WTC11 (cell line): ENCODE results near the gene ATP8B4. TPM values are rescaled to one million over a fixed set of nuclear protein-coding genes. Genes with fewer than 3 reads are reported as not detected.

Source experiments
- ATAC-seq: fragments of 200-7000 bp; cut with Tn5 transposase; 2 replicates; pipeline ENCODE4 v1.10.0; 2021; ENCODE audit warnings: mild to moderate bottlenecking, moderate library complexity
- CTCF ChIA-PET: fragments of 300-600 bp; sonication (Branson Sonifier 250); formaldehyde crosslinking; loops from one replicate; lab custom pipeline; 2021; ENCODE audit warnings: antibody characterized with exemption; lab: Charles Lee
- POLR2A ChIA-PET: fragments of 350-600 bp; sonication (Branson Sonifier 250); formaldehyde crosslinking; loops from one replicate; lab custom pipeline; 2021; ENCODE audit warnings: antibody characterized with exemption; lab: Charles Lee
- DNase-seq: peaks from one replicate; pipeline ENCODE4 v3.0.0; 2021; ENCODE audit warnings: low spot score
- H3K27ac Mint-ChIP-seq: 2 replicates; pipeline ENCODE4 v1.8.0; 2021; ENCODE audit warnings: mixed read lengths
- H3K27me3 Mint-ChIP-seq: 2 replicates; pipeline ENCODE4 v1.8.0; 2021; ENCODE audit warnings: low read depth, mild to moderate bottlenecking, moderate library complexity, mixed read lengths
- H3K36me3 Mint-ChIP-seq: 2 replicates; pipeline ENCODE4 v1.8.0; 2021; ENCODE audit warnings: mixed read lengths
- H3K4me1 Mint-ChIP-seq: 2 replicates; pipeline ENCODE4 v1.8.0; 2022; ENCODE audit warnings: mixed read lengths
- H3K4me3 Mint-ChIP-seq: 2 replicates; pipeline ENCODE4 v1.8.0; 2021; ENCODE audit warnings: mild to moderate bottlenecking, moderate library complexity, mixed read lengths
- H3K9me3 Mint-ChIP-seq: 2 replicates; pipeline ENCODE4 v1.8.0; 2021; ENCODE audit warnings: mixed read lengths
- ARID4B ChIP-seq: sonication (generic); formaldehyde crosslinking; IDR thresholded peaks from 2 replicates; pipeline ENCODE4 v1.8.0; 2023; ENCODE audit warnings: missing genetic modification reagents, mild to moderate bottlenecking, borderline replicate concordance
- CDX4 ChIP-seq: fragments of 250-450 bp; sonication (Bioruptor Pico); IDR thresholded peaks from 2 replicates; pipeline ENCODE4 v1.9.0; 2021; ENCODE audit warnings: moderate library complexity, mild to moderate bottlenecking, inconsistent platforms, borderline replicate concordance
- CREM ChIP-seq: sonication (generic); formaldehyde crosslinking; IDR thresholded peaks from 2 replicates; pipeline ENCODE4 v1.8.1; 2022; ENCODE audit warnings: mild to moderate bottlenecking, missing genetic modification reagents, moderate library complexity
- E2F5 ChIP-seq: sonication (generic); formaldehyde crosslinking; IDR thresholded peaks from 2 replicates; pipeline ENCODE4 v1.8.1; 2022; ENCODE audit warnings: mild to moderate bottlenecking, moderate library complexity, missing genetic modification reagents
- FOXK1 ChIP-seq: sonication (generic); formaldehyde crosslinking; IDR thresholded peaks from 2 replicates; pipeline ENCODE4 v1.8.0; 2022; ENCODE audit warnings: mild to moderate bottlenecking, moderate library complexity, missing genetic modification reagents
- FOXP4 ChIP-seq: sonication (generic); formaldehyde crosslinking; IDR thresholded peaks from 2 replicates; pipeline ENCODE4 v1.8.0; 2022; ENCODE audit warnings: mild to moderate bottlenecking, missing genetic modification reagents
- GABPB1 ChIP-seq: sonication (generic); formaldehyde crosslinking; IDR thresholded peaks from 2 replicates; pipeline ENCODE4 v1.8.1; 2023; ENCODE audit warnings: mild to moderate bottlenecking, missing genetic modification reagents
- GTF2I ChIP-seq: fragments of 250-450 bp; sonication (Bioruptor Pico); conservative IDR thresholded peaks from 2 replicates; pipeline ENCODE4 v1.4.0; 2021; ENCODE audit warnings: mild to moderate bottlenecking
- PRRX2 ChIP-seq: fragments of 250-450 bp; sonication (Bioruptor Pico); IDR thresholded peaks from 2 replicates; pipeline ENCODE4 v1.8.0; 2021; ENCODE audit warnings: mild to moderate bottlenecking
- TEAD4 ChIP-seq: sonication (generic); formaldehyde crosslinking; IDR thresholded peaks from 2 replicates; pipeline ENCODE4 v1.8.0; 2022; ENCODE audit warnings: mild to moderate bottlenecking, missing genetic modification reagents
- ZMAT4 ChIP-seq: fragments of 250-450 bp; sonication (Bioruptor Pico); IDR thresholded peaks from 2 replicates; pipeline ENCODE4 v1.9.0; 2021; ENCODE audit warnings: mild to moderate bottlenecking
- ZNF138 ChIP-seq: sonication (generic); formaldehyde crosslinking; conservative IDR thresholded peaks from 2 replicates; pipeline ENCODE4 v1.8.1; 2022; ENCODE audit warnings: mild to moderate bottlenecking, moderate library complexity, missing genetic modification reagents
- ZNF219 ChIP-seq: sonication (generic); formaldehyde crosslinking; IDR thresholded peaks from 2 replicates; pipeline ENCODE4 v1.8.0; 2023; ENCODE audit warnings: missing genetic modification reagents, mild to moderate bottlenecking, borderline replicate concordance
- ZNF532 ChIP-seq: fragments of 250-450 bp; sonication (Bioruptor Pico); IDR thresholded peaks from 2 replicates; pipeline ENCODE4 v1.9.0; 2021; ENCODE audit warnings: mild to moderate bottlenecking, borderline replicate concordance
- total RNA-seq: library from RNA; stranded (reverse); gene quantifications from 3 replicates; pipeline ENCODE4 v1.2.3, GENCODE V29; 2021

Gene ATP8B4
- total RNA-seq, 1 experiment from 2014 or later, result 0.37 TPM

GRCh38 chr15:50128266-50128665, 9.2 kb upstream of the ATP8B4 start (continued):
- no peak for TF ChIP-seq PRRX2 (CRISPR knock-in tag)
- TF ChIP-seq, all 79 proteins: peak for 0

GRCh38 chr15:50127255-50127777, 8.3 kb upstream of the ATP8B4 start:
- ChIA-PET CTCF (interaction anchor here (0.5 to 1.9 kb wide), 9 partner anchors 7 to 1096 kb away, joined by 3 to 6 read pairs (median 4); no protein-coding TSS in a partner anchor), POLR2A (no interaction called here)
- Mint-ChIP-seq H3K4me3 (no peak overlapping the region), H3K27me3 (no peaks in the 10 kb centered on the region), H3K36me3 (peaks cover 9% of the 10 kb centered on the region), H3K4me1 (peaks cover 17% of the 10 kb centered on the region), H3K27ac (no peak overlapping the region), H3K9me3 (peaks cover 16% of the 10 kb centered on the region)
- TF ChIP-seq ZMAT4 (no peak), CREM (CRISPR knock-in tag) (no peak), E2F5 (CRISPR knock-in tag) (no peak), FOXK1 (CRISPR knock-in tag) (no peak), ZNF219 (no peak), GTF2I (CRISPR knock-in tag) (no peak), ZNF138 (CRISPR knock-in tag) (no peak), PRRX2 (CRISPR knock-in tag) (no peak), ZNF532 (CRISPR knock-in tag) (no peak), CDX4 (CRISPR knock-in tag) (no peak), TEAD4 (no peak), FOXP4 (CRISPR knock-in tag) (no peak), GABPB1 (no peak), ARID4B (no peak)
- ATAC-seq (no peak), DNase-seq (no peak)
